Measurements from ENCODE around the gene MID1IP1.
A peak's percentile ranks its signal among the peaks of the same experiment; 100 is the strongest.

The MID1IP1 gene

DNA sequence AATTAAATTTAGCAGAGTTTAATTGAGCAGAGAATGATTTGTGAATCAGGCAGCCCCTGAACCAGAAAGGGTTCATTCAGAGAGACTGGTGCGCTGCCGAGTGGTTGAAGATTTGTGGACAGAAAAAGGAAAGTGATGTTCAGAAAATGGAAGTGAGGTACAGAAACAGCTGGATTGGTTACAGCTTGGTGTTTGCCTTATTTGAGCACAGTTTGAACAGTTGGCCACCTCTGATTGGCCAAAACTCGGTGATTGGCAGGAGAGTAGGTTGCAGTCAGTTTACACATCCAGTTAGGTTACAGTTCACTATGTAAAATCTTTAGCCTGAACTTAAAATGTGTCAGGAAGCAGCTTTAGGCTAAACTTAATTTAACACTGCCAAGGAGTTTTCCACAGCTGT is 14.9 kb downstream of the MID1IP1 start:
- no peak for DNase-seq

DNA sequence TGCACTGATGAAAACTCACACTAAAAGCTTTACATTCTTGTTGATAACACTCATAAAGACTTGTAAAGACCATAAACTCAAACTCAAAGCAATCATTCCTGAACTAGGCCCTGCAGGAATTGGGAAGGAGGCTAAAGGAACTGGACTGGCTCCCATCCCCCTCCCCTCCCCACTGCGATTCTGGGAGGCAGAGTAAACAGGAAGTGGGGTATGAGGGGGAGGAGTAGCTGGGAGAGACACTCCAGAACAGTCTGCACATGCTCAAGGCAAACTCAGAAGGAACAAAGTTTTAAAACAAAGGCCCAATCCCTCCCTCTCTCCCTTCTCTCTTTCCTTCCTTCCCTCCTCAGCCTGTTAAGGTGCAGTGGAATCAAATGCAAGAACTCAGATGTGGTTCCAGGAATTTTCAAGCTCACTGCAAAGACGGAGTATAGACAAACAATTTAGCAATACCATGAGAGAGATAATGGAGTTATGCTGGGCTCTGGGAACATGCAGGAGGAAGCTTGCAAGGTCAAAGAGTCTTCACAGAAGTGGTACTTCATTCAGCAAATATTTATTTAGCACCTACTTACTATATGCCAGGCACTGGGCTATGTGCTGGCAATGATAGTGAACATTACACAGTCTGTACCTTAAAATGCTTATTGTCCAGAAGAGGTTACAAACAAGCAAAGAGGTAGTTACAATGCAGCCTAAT is 15.9 kb downstream of the MID1IP1 start:
- peak in 2 of 3 experiments; percentile 19 to 46 for DNase-seq

DNA sequence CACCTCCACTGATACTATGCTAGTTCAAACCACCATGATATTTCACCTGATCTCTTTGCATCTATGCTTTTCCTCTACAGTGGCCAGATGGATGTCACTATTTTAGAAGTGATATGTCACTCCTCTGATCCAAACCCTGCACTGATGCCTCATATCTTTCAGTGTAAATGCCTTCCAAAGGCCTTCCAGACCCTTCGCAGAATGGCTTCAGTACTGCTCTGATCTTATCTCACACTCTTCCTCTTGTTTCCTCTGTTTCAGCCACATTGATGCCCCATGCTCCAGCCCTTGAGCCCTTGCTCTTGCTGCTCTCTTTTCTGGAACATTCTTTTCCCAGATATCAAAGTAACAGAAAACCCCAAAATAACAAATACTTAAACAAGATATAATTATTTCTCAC is 17.9 kb downstream of the MID1IP1 start:
- no peak for DNase-seq

DNA sequence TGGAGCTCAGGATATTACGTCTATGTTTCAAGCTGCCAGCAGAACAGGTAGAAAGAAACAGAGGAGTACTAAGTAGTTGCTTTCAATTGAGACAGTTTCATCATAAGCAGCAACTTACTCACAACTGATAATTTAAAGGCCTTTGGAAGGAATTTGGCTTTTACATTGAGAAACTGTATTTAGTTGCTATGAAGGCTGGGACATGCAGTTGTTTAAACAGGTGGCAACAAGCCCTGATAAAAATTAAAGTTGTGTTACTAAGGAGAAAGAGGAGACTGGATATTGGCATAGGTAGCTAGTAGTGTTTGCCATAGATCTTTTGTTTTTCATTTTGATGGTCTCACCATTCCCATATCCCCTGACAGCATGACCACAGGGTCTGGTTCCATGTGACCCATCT is 18.4 kb downstream of the MID1IP1 start:
- DNase-seq, result no peak

DNA sequence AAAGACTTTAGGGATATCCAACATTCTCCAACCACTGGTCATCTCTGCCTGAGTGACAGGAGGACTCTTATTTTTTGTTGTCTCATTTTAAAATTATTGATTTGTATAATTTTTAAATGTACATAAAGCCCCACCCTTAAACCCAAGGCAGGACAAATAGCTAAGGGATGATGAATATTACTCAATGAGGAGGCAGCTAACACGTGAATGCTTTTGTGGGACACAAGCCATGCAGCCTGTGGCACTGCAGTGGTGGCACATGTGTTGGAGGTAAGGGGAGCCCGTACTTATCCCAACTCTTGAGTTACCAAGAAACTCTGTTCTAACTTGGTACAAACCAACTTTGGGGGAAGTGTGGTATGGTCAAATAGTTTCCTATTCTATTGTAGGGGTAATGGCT is 19.5 kb downstream of the MID1IP1 start:
- DNase-seq, result no peak

DNA sequence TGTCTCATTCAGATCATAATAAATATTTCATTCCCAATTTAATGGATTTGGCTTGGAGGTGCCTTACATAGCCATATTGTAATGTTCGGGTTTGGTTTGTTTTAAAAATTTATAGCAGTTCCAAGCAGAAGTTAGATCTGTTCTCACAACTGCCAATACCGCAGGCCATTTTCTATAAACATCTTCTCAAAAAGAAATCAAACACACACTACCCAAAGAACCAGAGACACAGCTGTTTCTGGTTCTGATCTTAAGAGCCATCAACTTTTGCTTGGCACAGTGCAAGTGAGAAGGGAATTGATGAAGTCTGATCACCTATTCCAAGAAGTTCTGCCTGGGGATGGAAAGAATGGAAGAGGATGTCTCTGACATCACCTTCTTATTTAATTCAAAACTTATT is 22.9 kb downstream of the MID1IP1 start:
- DNase-seq, result no peak

DNA sequence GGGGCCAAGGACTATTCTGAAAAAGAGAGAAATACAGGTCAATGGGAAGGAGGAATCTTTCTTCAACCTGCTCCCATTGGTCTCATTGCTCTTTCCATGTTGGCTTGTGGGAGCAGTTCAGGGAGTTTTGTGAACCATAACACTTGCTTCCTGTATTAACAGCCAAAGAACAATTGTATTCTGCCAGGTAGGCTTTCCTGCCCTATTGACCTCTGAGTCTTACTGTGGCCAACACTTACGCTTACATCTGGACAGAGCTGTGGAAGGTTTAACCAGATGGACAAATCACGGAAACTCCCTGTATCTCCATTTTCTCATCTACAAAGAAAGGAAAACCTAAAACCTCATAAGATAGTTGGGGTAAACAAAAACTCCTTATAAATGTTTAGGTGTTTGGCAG is 30.7 kb downstream of the MID1IP1 start:
- DNase-seq, result no peak

DNA sequence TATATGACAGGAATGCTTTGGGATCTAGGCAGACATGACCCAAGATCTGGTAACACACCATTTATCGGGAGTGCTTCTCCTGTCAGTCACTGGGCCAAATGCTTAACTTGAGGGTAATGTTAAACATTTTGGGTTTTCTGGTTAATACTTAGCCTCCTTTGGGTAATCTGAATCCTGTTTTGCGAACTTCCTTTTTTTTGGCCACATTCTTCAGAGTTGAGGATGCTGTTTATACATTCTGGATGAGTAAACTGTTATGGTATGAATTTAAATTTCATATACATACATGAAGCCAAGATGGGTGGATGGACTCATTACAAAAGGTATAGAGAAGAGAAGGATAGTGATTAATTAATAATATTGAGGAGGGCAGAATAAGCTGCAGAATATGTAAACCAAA is 36.1 kb downstream of the MID1IP1 start:
- no peak for DNase-seq

DNA sequence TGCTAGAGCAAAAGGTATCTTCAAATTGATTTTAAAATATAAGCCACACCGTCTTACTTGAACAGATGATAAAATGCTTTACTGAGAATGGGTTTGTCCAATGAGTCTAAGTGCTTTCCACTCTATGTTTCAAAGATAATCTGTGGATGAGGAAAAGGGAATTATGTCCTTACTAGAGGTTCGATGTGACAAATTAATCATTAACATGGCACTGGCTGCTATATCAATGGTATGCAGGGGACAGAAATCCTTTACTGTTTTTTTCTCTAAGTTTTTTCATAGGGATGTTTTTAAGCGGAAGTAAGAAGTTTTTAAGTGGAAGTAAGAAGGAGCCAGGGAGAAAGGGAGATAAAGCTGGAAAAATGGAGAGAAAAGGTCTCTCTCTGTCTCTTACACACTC is 38.0 kb downstream of the MID1IP1 start:
- DNase-seq, result no peak

DNA sequence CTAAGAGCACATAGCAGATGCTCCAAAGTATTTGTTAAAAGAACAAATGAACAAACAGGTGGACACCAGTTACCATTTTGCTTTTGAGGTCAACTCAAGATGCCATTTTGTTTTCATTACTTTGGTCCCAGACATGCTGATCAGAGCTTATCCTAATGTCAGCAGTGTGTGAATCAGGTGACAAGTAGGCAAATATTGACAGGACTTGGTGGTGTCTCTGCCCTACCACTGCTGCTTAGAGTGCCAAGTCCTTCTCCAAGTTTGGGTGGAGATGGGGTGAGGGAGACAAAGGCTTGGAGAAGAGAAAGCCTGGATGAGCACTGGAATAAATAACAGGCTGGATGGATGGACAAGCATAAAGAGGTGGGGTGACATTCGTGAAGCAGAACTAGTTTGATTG is 38.7 kb downstream of the MID1IP1 start:
- DNase-seq, result no peak

DNA sequence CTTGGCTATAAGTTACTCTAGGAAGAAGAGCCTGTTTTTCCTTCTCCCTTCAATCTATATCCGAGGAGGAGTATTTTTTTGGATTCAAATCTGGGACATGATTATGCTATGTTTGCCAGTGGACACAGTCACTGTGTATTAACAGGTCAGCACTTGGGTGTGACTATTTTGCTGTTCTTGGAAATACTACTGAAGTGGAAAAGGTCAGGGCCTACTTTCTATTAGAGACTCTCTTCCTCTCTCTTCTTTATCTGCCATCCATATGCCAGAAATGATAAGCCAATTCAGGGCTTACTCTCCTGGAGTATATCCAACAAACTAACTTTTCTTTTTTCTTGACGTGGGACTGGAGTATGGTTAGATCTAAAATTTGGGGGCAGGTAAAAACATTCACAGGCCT is 40.5 kb downstream of the MID1IP1 start:
- no peak for DNase-seq

DNA sequence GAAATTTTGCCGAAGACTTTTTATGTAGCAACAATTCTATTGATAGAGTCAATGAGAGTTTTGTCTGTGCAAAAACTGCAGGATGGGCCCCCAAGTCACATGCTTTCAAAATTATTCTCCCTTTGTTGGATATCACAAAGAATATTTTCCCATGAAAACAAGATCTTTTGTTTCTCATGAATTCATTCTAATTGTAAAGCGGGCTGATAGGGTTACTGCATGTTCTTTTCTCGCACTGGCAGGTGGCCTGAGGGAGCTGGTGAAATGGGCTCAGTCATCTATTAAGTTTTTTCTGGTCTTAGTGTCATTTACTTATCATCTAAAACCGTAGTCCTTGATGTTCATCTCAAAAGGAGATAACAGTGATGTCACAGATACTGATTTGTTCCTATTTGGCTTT is 44.2 kb downstream of the MID1IP1 start:
- DNase-seq, result no peak

DNA sequence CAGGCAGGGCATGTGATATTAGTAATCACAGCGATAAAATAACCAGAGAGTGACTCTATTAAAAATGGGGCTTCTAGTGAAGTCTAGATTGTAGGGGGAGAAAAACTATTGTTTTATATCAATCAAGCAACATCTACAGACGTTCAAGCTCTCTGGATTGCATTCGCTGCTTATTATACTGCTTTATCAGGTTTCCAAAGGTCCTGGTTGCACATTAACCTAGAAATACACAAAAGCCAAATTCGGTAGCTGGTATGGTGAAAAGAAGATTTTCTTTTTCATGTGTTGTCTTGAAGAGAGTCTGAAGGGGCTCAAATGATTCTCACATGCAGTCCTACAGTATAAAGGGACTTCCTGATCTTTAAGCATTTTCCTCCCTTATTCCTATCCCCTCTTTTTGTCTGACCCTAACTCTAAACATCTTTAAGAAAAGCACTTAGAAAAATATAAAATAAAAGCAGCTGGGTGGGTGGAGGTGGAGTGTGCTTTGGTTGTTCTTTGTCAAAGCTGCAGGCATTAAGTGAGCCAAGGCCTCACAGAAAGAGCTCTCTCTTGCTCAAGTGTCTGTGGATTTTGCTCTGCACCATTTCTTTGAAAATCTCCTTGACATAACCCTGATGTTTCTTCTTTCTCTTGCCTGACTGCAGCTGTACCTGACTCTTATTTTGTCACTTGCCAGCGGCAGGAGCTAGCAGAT is 46.1 kb downstream of the MID1IP1 start:
- no peak for DNase-seq

DNA sequence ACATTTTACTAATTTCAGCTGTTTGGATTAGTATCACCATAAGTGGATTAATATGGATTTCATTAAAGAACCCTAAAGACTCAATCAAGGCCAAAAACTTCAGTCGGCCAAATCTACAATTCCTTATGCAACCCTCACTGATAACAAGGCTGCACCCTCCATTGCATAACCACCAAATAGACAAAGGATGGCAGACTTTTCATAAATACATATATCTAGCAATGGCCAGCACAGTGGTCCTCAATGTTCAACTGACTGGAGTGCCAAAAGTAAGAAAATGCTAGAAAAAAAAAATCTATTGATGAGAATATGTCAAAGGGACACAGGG is 46.6 kb downstream of the MID1IP1 start:
- DNase-seq, result no peak

DNA sequence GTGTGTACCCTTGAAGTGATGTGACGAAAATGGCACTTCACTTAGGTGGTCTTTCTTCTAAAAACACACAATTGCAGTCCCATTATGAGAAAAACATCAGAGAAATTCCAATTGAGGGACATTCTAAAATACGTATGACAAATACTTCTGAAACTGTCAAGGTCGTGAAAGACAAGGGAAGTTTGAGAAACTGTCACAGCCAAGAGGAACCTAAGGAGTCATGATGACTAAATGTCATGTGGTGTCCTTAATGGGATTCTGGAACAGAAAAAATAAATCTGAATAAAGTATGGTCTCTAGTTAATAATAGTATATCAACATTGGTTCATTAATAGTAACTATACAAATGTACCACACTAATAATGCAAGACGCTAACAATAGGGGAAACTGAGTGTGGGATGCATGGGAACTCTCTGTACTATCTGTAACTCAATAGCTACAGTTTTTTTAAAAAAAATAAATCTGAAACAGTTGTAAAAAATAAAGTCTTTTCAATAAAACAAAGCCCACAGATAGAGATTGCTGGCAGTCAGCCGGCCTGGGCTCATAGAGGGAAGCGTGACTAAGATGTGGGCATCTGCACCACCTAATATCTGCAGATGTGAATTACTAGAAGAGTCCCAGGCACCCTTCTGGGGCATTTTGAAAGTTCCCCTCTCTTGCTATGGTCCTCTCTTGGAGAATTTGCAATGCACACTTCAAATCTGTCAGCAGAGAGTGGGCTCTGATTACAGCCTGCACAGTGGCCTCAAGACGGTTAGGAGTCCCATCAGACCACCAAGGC is 47.6 kb downstream of the MID1IP1 start:
- DNase-seq, result no peak

DNA sequence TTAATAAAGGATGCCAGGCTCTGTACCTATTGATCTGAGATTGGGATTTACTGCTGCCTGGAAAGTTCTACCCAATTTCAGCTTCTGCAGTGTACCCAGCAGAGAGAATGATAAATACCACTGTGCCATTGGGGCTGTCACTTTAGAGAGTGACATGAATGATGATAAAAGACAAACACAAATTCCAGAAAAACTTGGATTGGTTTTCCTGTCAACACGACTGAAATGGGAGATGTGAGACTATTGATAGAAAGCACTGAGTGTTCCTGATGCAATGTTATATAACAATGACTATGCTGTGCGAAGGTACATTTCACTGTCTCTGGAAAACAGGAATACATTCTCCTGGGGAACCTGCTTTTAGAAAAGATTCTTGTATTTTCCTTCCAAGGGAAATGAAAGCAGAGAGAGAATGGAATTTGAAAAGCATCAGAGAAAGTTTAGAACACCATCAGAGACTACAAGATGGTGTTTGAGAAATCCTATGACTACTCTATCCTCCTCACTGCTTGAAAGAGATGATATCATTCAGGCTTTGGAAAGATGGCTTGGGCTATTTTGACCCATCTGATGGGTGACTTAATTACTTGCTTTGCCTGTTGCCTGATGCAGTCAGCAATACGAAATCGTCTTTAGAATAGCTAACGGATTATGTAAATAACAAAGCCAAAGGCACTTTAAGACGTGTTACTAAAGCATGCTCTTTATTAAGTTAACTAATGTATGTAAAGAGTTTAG is 49.7 kb downstream of the MID1IP1 start:
- no peak for DNase-seq

DNA sequence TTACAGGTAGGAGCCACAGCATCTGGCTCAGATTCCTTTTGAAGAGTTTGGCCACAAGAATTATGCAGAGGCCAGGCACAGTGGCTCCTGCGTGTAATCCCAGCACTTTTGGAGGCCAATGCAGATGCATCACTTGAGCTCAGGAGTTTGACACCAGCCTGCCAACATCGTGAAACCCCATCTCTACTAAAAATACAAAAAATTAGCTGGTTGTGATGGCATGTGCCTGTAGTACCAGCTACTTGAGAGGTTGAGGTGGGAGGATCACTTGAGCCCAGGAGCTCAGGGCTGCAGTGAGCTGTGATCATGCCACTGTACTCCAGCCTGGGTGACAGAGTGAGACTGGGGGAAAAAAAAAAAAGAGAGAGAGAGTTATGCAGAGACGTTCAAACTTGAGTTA is 53.0 kb downstream of the MID1IP1 start:
- no peak for DNase-seq
